A673 (cell line): Measurements from ENCODE around the gene EFNA2. TPM values are rescaled to one million over a fixed set of nuclear protein-coding genes. Genes with fewer than 3 reads are reported as not detected.

ENCODE experiments used
- BruUV-seq: library from RNA; stranded (reverse); fragments of 400-500 nt; replicated peaks from 2 replicates; lab custom pipeline; 2021; lab: Mats Ljungman, UMichigan
- CTCF ChIA-PET: fragments of 300-600 bp; sonication (Branson Sonifier 250); formaldehyde crosslinking; loops from one replicate; lab custom pipeline; 2022; ENCODE audit warnings: antibody characterized with exemption; lab: Charles Lee
- POLR2A ChIA-PET: fragments of 300-600 bp; sonication (Branson Sonifier 250); formaldehyde crosslinking; loops from one replicate; lab custom pipeline; 2022; ENCODE audit warnings: antibody characterized with exemption; ENCODE audit not compliant: low non-redundant PET; lab: Charles Lee
- DNase-seq: peaks from one replicate; pipeline ENCODE4 v3.0.0-alpha.2; 2015; ENCODE audit warnings: low spot score
- H3K27ac ChIP-seq: fragments of 200-600 bp; sonication (generic); 2 replicates; pipeline ENCODE4 v1.5.1; 2016; ENCODE audit warnings: mixed run types, low read depth, mild to moderate bottlenecking, mixed read lengths, antibody characterized with exemption, low read length; ENCODE audit not compliant: poor library complexity, severe bottlenecking
- H3K27me3 ChIP-seq: fragments of 200-600 bp; sonication (generic); replicated peaks from 2 replicates; pipeline ENCODE4 v1.6.1; 2017; ENCODE audit warnings: mixed run types, low read depth, mild to moderate bottlenecking, mixed read lengths, antibody characterized with exemption, low read length; ENCODE audit not compliant: insufficient read depth, poor library complexity
- H3K36me3 ChIP-seq: fragments of 200-600 bp; sonication (generic); 2 replicates; pipeline ENCODE4 v1.6.1; 2016; ENCODE audit warnings: mixed run types, mild to moderate bottlenecking, mixed read lengths, antibody characterized with exemption, low read length; ENCODE audit not compliant: insufficient read depth, poor library complexity, severe bottlenecking
- H3K4me1 ChIP-seq: fragments of 200-600 bp; sonication (generic); 2 replicates; pipeline ENCODE4 v1.6.1; 2017; ENCODE audit warnings: mixed run types, mild to moderate bottlenecking, mixed read lengths, antibody characterized with exemption, low read length; ENCODE audit not compliant: insufficient read depth, poor library complexity, severe bottlenecking
- H3K4me3 ChIP-seq: fragments of 200-600 bp; sonication (generic); 2 replicates; pipeline ENCODE4 v1.5.1; 2016; ENCODE audit warnings: low read depth, mixed run types, mild to moderate bottlenecking, mixed read lengths, low read length; ENCODE audit not compliant: poor library complexity, severe bottlenecking
- H3K9me3 ChIP-seq: fragments of 200-600 bp; sonication (generic); 2 replicates; pipeline ENCODE4 v1.6.1; 2016; ENCODE audit warnings: mixed run types, low read depth, mild to moderate bottlenecking, mixed read lengths, antibody characterized with exemption, low read length; ENCODE audit not compliant: poor library complexity, severe bottlenecking
- CTCF ChIP-seq: fragments of 300-800, 200-600 bp; sonication (generic); conservative IDR thresholded peaks from 2 replicates; pipeline ENCODE4 v1.5.1; 2017; ENCODE audit warnings: low read depth, mild to moderate bottlenecking, antibody characterized with exemption, low read length, moderate library complexity, mixed read lengths
- EZH2 ChIP-seq: fragments of 200-600 bp; sonication (generic); IDR thresholded peaks from 2 replicates; pipeline ENCODE4 v1.6.1; 2017; ENCODE audit warnings: borderline replicate concordance, low read depth, mild to moderate bottlenecking, mixed read lengths, antibody characterized with exemption, low read length; ENCODE audit not compliant: poor library complexity, severe bottlenecking
- intact Hi-C: fragments of 100-400 bp; cut with micrococcal nuclease; formaldehyde crosslinking; loops from one replicate; pipeline ENCODE4 v1.10.0; 2022; ENCODE audit not compliant: unreplicated experiment
- total RNA-seq: library from RNA; stranded (reverse); gene quantifications from 2 replicates; pipeline ENCODE4 v1.2.3, GENCODE V29; 2021

The EFNA2 gene
- total RNA-seq, 1 experiment from 2014 or later = 0.64 TPM

GRCh38 chr19:1289686-1290025 is 4.0 kb downstream of the EFNA2 start:
- no peak overlapping the region for H3K27ac ChIP-seq
- intact Hi-C loops = no loop called here
- H3K4me1 ChIP-seq = peaks cover 18% of the 10 kb centered on the region
- no peak for DNase-seq
- H3K9me3 ChIP-seq = no peaks in the 10 kb centered on the region
- ChIA-PET POLR2A (no interaction called here), CTCF (no interaction called here)
- H3K4me3 ChIP-seq = no peak overlapping the region
- TF ChIP-seq CTCF (no peak), EZH2 (no peak)
- H3K36me3 ChIP-seq = no peaks in the 10 kb centered on the region
- peaks cover 28% of the 10 kb centered on the region for H3K27me3 ChIP-seq
- BruUV-seq = no TSS peak

- Histone ChIP-seq H3K27ac (no peak overlapping the region), H3K4me1 (peaks cover 21% of the 10 kb centered on the region), H3K9me3 (no peaks in the 10 kb centered on the region), H3K36me3 (no peaks in the 10 kb centered on the region), H3K4me3 (no peak overlapping the region), H3K27me3 (peaks cover 22% of the 10 kb centered on the region)
- ChIA-PET CTCF (no interaction called here), POLR2A (no interaction called here)
- intact Hi-C loops = no loop called here
- TF ChIP-seq EZH2 (no peak), CTCF (no peak)
- DNase-seq = no peak
- no TSS peak for BruUV-seq
Observed at GRCh38 chr19:1290196-1290702, 4.6 kb downstream of the EFNA2 start.

- TF ChIP-seq EZH2 = no peak
- TF ChIP-seq CTCF = no peak
- POLR2A ChIA-PET = no interaction called here
- Histone ChIP-seq H3K4me3 (no peak overlapping the region), H3K36me3 (no peaks in the 10 kb centered on the region), H3K4me1 (peaks cover 25% of the 10 kb centered on the region), H3K27ac (no peak overlapping the region), H3K9me3 (no peaks in the 10 kb centered on the region), H3K27me3 (peaks cover 20% of the 10 kb centered on the region)
- BruUV-seq = no TSS peak
- CTCF ChIA-PET = interaction anchor here (1.2 kb wide), 1 partner anchor 11 kb away, joined by 10 read pairs; no protein-coding TSS in a partner anchor
- no peak for DNase-seq
- intact Hi-C loops = no loop called here
Observed at GRCh38 chr19:1290703-1291651, 5.3 kb downstream of the EFNA2 start.
